ENCODE measurements around the gene SLC6A18.

The SLC6A18 gene

GRCh38 chr5:1204693-1205242, 20.4 kb upstream of the SLC6A18 start:
- DNase-seq: no peak

- no peak for DNase-seq
Observed at GRCh38 chr5:1205255-1206180, 19.7 kb upstream of the SLC6A18 start.

- DNase-seq: no peak
Observed at GRCh38 chr5:1206521-1207412, 18.4 kb upstream of the SLC6A18 start.

GRCh38 chr5:1207555-1207954, 17.6 kb upstream of the SLC6A18 start:
- DNase-seq: no peak

GRCh38 chr5:1208221-1208742, 16.9 kb upstream of the SLC6A18 start:
- DNase-seq: no peak

GRCh38 chr5:1208743-1209488, 16.3 kb upstream of the SLC6A18 start:
- peak; percentile 52 for DNase-seq

- DNase-seq: no peak
Observed at GRCh38 chr5:1209489-1209852, 15.7 kb upstream of the SLC6A18 start.

GRCh38 chr5:1209896-1210776, 15.0 kb upstream of the SLC6A18 start:
- DNase-seq: no peak

GRCh38 chr5:1210832-1211251, 14.3 kb upstream of the SLC6A18 start:
- no peak for DNase-seq

GRCh38 chr5:1211701-1212100, 13.5 kb upstream of the SLC6A18 start:
- DNase-seq: no peak

GRCh38 chr5:1212271-1212670, 12.9 kb upstream of the SLC6A18 start:
- no peak for DNase-seq

- DNase-seq: no peak
Observed at GRCh38 chr5:1212881-1213280, 12.3 kb upstream of the SLC6A18 start.

GRCh38 chr5:1213508-1214162, 11.5 kb upstream of the SLC6A18 start:
- no peak for DNase-seq

- no peak for DNase-seq
Observed at GRCh38 chr5:1214163-1214935, 10.8 kb upstream of the SLC6A18 start.

- no peak for DNase-seq
Observed at GRCh38 chr5:1214936-1215220, 10.3 kb upstream of the SLC6A18 start.

- no peak for DNase-seq
Observed at GRCh38 chr5:1215320-1216096, 9.7 kb upstream of the SLC6A18 start.

- no peak for DNase-seq
Observed at GRCh38 chr5:1216211-1216917, 8.8 kb upstream of the SLC6A18 start.

GRCh38 chr5:1216918-1217295, 8.3 kb upstream of the SLC6A18 start:
- no peak for DNase-seq

All from kidney glomerular epithelial cell (primary cell).